GM12875 (cell line): ENCODE measurements around the gene RPS10.

Source experiments
- H3K4me3 ChIP-seq: one replicate; pipeline ENCODE4 v1.5.1; 2011; ENCODE audit warnings: low read depth, low read length, control low read depth
- CTCF ChIP-seq: IDR thresholded peaks from 2 replicates; pipeline ENCODE4 v1.5.1; 2011; ENCODE audit warnings: low read depth, mild to moderate bottlenecking, control low read depth, inconsistent platforms, low read length, moderate library complexity, borderline replicate concordance; ENCODE audit not compliant: insufficient read depth

The RPS10 gene

GRCh38 chr6:34425498-34426410 is at the start of gene RPS10:
Gene RPS10 (minus strand): TSS chr6:34426069. CDS start chr6:34425221, 848 bp downstream.
- TF ChIP-seq CTCF = no peak
- peak within 1 kb of the TSS; percentile 83 for H3K4me3 ChIP-seq

- TF ChIP-seq CTCF = no peak
- no peak overlapping the region for H3K4me3 ChIP-seq
These were observed 49.4 kb upstream of the RPS10 start for GRCh38 chr6:34475238-34475682.

- no peak for TF ChIP-seq CTCF
- no peak overlapping the region for H3K4me3 ChIP-seq
These were observed 48.9 kb upstream of the RPS10 start for GRCh38 chr6:34474754-34475153.

GRCh38 chr6:34473967-34474366 is 48.1 kb upstream of the RPS10 start:
- no peak overlapping the region for H3K4me3 ChIP-seq
- no peak for TF ChIP-seq CTCF

GRCh38 chr6:34472425-34472824 is 46.6 kb upstream of the RPS10 start:
- no peak for TF ChIP-seq CTCF
- H3K4me3 ChIP-seq = no peak overlapping the region

- H3K4me3 ChIP-seq = no peak overlapping the region
- no peak for TF ChIP-seq CTCF
These were observed 43.6 kb upstream of the RPS10 start for GRCh38 chr6:34469499-34469898.

- H3K4me3 ChIP-seq = no peak overlapping the region
- TF ChIP-seq CTCF = no peak
These were observed 42.6 kb upstream of the RPS10 start for GRCh38 chr6:34468378-34468892.
